Measurements from ENCODE around the gene NPRL2.

- TF ChIP-seq CTCF (IDR thresholded peaks at IDR 0.05) = no peak
- TF ChIP-seq ZFX (IDR thresholded peaks at IDR 0.05; ENCODE audit: borderline replicate concordance) = no peak
These were observed 33.3 kb downstream of the NPRL2 start for GRCh38 chr3:50317300-50317699.

Measured in 22Rv1 (cell line).